GM18867 (cell line): Measurements from ENCODE around the gene ARHGEF17.
A peak's percentile ranks its signal among the peaks of the same experiment; 100 is the strongest.

ENCODE experiments used
- ATAC-seq: cut with Tn5 transposase; IDR thresholded peaks from one replicate; pipeline ENCODE4 v1.9.1; 2021; ENCODE audit warnings: mild to moderate bottlenecking, moderate library complexity; ENCODE audit not compliant: unreplicated experiment

ARHGEF17 gene

DNA sequence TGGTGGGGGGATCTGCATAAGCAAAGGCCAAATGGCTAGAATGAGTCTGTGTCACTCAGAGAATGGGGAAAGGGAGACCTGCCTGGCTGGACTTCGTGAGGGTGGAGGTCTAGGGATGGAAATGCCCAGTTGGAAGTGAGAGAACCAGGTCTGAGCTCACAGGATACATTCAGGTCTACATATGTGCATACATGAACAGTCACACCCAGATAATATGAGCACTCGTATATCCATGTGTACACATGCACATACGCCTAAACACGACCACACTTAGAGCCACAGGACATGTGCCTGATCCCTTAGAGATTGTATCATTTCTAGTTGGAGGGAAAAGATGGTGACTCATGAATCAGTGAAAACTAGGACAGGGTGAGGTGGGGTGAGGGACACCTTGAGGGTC, 47.0 kb downstream of the ARHGEF17 start:
- no peak for ATAC-seq

DNA sequence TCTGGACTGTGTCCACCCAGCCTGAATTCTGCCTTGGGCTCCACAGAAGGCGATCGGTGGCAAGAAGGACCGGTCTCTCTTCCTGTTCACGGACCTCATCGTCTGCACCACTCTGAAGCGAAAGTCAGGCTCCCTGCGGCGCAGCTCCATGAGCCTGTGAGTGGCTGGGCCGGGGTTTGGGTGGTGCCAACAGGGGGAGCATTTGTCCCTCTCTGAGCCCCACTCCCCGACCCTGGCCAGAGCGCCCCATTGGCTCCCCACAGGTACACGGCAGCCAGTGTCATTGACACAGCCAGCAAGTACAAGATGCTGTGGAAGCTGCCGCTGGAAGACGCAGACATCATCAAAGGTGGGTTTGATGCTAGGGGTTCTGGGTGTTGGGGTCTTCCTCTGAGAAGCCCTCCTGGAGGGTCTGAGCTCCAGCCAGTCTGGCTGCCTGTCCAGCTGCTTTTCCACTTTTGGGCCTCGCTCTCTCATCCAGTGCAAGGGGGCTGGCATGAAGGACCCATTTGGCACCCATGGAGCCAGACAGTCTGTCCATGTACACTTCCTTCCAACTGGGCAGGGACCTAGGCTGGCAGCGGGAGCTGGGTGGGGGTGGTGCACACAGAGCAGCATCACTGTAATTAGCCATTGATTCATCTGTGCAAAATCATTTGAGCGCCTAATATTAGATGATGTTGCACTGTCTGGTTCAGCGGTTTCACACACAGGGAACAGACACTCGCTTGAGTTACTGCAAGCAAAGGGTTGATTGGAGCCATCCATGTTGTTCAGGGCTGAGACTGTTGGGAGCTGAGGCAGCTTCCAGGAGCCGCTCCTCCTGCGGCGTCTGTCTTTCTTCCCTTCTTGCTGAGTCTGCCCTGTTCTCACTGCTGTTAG, 49.1 kb downstream of the ARHGEF17 start:
- ATAC-seq: no peak

DNA sequence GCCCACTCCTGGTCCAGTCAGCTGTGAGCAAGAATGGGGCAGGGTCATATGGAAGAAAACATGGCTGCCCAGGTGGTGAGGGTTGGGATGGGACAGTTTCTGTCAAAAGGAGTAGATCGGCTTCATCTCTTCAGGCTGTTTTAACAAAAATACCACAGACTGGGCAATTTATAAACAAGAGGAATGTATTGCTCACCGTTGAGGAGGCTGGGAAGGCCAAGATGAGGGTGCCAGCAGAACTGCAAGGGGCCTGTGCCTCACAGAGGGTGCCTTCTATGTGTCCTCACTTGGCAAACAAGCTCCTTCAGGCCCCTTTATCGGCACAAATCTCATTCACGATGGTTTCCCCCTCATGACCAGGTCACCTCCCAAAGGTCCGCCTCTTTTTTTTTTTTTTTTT, 50.0 kb downstream of the ARHGEF17 start:
- no peak for ATAC-seq

DNA sequence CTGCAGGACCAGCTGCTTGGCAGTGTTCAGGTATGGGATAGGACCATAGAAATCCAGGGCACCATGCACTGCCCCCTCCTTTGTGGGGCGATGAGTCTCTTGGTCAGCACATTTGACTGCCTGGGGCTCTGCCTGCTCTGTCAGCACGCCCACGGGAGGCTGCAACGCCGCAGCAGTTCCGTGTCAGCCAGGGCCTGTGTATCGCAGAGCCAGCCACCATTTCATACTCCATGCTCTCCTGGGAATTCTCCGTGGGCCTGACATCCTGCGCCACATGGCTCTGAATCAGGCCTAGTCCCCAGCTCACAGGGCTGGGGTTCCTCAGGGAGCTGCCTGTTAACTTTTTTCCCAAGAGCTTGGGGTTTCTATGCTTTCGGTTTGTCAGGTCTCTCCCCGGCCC, 51.3 kb downstream of the ARHGEF17 start:
- no peak for ATAC-seq

DNA sequence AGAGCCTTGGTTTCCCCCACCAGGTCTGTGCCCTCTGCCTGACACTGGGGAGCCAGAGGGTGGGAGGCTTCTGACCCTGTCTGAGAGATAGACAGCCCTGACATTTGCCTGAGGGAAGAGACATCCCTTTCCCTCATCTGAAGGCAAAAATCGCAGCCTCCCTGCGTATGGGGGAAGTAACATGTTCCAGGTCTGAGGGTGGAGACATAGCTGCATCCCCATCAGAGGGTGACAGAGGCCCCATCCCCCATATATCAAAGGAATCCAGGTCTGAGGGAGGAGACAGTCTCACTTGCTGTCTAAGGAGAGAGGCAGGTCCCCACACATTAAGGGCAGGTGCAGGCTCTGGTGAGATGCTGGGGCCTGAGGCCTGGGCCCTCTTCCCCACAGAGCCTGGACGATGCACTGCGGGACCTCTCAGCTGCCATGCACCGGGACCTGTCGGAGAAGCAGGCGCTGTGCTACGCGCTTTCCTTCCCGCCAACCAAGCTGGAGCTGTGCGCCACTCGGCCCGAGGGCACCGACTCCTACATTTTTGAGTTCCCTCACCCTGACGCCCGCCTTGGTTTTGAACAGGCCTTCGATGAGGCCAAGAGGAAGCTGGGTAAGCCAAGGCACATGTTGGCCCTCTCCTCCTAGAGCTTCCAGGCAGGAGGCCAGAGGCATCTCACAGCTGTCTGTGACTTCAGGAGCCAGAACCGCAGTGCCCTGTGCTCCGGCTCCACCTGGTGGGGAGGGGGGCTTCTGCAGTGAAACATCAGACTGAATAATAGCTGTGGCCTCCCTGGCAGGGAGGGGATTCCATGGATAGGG, 52.1 kb downstream of the ARHGEF17 start:
- ATAC-seq: no peak

DNA sequence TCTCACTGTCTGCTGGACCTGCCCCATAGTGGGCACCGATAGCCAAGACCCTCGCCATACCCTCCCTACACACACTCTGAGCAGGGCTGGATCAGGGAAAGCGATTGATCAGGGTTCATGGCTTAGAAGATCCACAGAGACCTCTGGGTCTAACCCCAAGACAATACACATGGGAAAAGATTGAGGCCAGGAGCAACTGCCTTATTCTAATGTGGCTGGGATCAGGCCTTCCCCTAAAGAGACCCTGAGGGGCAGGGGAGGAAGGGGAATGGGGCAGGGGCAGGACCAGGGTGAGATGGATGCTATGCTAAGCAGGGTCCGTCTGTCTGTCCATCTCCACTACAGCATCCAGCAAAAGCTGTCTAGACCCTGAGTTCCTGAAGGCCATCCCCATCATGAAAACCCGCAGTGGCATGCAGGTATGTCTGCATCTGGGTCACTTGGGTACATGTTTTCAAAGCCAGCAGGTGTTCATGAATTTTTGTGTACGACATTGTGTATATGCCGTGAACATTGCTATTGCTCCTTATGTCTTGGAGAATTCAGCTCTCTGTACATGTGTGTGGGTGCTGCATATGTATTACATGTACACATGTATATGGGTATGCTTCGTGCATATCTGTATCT, 52.8 kb downstream of the ARHGEF17 start:
- no peak for ATAC-seq

DNA sequence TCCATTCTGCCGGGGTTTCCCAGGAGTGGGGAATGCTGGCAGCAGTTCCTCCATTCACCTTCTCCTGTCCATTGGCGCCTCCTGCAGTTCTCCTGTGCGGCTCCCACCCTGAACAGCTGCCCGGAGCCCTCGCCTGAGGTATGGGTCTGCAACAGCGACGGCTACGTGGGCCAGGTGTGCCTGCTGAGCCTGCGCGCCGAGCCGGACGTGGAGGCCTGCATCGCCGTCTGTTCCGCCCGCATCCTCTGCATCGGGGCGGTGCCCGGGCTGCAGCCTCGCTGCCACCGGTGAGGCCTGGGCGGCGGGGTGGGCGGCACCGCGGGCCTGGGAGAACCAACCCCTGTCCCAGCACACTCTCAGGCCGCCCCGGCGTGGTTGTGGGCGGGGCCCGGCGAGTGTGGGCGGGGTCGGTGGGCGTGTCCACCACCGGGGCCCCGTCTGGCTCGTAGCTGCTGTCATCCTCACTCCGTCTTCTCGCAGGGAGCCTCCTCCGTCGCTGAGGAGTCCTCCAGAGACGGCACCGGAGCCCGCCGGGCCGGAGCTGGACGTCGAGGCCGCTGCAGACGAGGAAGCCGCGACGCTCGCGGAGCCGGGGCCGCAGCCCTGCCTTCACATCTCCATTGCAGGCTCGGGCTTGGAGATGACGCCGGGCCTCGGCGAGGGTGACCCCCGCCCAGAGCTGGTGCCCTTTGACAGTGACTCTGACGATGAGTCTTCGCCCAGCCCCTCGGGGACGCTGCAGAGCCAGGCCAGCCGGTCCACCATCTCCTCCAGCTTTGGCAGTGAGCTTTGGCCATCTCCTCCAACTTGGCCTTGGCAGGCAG, 54.1 kb downstream of the ARHGEF17 start:
- ATAC-seq: no peak

DNA sequence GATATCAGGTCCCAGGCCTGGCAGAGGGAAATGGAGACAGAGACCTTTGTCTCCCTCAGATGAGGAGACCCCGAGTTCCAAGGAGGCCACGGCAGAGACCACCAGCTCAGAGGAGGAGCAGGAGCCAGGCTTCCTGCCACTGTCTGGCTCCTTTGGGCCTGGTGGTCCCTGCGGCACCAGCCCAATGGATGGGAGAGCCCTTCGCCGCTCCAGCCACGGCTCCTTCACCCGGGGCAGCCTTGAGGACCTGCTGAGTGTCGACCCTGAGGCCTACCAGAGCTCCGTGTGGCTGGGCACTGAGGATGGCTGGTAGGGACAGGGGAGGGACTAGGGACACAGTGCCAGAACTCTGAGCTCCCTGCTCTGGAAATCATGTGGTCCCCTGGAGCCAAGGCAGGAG, 55.1 kb downstream of the ARHGEF17 start:
- no peak for ATAC-seq

DNA sequence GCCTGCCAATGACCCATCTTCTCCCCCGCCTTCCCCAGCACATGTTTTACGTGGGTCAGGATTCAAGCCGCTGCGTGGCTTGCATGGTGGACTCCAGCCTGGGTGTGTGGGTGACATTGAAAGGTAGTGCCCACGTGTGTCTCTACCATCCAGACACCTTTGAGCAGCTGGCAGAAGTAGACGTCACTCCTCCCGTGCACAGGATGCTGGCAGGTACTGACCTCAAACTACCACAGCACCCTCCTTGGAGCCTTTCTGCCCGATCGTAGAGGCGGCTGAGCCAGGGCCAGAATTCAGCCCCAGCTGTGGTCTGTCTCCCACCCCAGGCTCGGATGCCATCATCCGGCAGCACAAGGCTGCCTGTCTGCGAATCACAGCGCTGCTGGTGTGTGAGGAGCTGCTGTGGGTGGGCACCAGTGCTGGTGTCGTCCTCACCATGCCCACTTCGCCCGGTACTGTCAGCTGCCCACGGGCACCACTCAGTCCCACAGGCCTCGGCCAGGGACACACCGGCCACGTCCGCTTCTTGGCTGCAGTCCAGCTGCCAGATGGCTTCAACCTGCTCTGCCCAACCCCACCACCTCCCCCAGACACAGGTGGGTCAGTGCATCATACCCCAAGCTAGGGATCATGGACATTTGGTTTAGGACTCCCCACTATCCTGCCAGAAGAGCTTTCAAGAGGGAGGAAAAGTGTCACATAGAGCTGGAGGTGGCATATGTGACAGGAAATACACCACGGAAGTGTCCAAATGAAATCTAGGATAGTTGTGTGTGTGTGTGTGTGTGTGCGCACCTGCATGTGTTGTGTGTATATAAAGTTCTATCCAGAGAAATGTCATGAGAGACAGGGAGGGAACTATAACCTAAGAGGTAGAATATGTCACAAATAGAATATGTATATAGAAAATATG, 57.5 kb downstream of the ARHGEF17 start:
- no peak for ATAC-seq

DNA sequence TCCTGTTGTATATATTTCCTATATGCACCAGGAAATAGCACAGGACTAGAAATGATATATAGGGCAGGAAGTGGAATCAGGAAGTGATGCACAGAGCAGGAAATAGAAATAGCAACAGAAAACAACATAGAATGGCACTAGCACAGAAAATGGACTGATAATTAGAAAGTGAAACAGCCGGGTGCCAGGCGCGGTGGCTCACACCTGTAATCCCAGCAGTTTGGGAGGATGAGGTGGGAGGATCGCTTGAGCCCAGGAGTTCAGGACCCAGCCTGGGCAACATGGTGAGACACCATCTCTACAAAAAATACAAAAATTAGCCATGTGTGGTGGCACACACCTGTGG, 58.2 kb downstream of the ARHGEF17 start:
- no peak for ATAC-seq

DNA sequence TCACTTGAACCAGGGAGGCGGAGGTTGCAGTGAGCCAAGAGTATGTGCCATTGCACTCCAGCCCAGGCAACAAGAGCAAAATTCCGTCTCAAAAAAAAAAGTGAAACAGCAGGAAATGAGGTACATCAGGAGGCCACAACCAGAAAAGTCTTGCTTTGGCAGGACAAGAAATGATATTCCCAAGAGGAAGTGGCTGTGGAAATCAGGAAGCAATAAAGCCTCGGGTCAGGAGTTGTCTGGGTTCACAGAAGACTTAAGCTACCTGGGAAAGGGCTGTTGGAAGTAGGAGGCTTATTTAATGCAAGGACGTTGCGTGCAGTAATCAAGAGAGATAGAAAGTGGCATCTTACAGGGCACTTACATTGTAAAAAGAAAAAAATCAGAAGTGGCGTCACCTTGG, 58.9 kb downstream of the ARHGEF17 start:
- ATAC-seq: no peak

DNA sequence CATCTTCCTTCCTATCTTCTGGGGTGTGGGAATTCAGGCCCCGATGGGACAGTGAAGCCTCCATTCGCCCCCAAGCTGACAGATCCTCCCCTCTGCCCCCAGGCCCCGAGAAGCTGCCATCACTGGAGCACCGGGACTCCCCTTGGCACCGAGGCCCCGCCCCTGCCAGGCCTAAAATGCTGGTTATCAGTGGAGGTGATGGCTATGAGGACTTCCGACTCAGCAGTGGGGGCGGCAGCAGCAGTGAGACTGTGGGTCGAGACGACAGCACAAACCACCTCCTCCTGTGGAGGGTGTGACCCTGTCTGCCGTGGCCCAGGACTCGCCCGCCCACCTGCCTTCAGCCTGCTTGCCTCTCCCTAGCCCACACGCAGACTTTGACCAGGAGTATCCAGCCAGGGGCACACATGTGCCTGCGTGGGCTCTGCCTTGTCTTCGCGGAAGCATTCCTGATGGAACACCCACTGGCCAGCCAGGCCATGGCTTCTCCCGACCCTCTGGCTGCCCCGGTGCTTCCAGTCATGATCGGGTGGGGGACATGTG, 59.5 kb downstream of the ARHGEF17 start:
- ATAC-seq: no peak

DNA sequence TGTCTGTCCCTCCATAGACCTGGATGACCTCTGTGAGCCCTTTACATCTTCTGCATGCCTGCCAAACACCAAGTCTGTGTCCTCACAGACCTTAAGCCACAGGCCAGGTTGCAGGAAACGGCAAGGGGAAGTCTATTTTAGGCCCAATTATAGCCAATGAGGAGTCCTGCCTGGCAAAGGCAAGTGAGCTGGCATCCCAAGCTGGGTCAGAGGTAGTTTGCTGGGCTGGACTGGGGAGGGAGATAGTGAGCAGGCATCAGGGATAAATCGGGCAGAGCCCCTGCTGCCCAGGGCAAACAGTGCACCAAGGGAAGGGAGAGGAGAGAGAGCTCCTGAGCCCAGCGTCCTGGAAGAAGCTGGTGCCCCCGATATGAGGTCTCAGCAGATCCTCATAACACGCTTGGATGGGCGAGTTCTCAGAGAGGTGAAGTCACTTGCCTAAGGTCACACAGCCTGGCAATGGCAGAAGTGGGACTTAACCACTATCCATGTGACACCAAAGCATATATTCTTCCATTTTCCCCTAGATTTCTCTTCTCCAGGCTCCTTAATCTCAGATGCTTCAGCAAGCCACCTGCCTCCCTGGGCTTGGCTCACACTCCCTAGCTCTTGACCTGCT, 64.4 kb downstream of the ARHGEF17 start:
- no peak for ATAC-seq

DNA sequence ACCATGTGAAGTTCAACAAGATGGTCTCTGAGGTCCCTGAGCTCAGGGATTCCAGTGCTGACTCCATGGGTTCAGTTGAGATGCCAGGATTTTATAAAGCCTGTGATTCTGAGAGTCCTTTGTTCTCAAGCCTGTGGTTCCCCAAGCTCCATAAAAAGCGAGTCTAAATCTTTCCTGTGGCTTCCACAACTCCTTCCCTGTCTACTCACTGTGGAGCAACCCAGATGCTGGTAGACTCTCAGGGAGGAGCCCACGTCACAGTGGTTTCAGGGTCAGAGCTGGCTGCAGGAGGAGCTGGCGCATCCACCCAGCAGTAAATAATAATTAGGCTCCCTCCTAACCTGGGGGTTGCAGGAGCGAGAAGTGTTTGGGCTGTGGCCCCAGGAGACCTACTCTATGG, 66.1 kb downstream of the ARHGEF17 start:
- ATAC-seq: no peak

DNA sequence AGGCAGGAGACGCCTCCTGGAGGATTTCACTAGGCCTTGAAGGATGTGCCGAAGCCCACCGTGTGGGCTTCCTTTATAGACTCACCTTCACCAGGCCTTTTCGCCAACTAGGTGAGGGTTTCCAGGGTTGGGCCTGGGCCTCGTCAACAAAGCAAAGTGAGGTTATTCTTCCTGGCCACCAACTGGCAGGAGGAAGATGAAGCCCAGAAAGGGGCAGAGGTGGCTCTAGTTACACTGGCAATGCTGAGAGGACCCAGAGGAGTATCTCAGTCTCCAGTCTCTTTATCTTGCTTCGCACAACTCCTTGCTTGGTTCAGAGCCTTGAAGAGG, 67.7 kb downstream of the ARHGEF17 start:
- ATAC-seq: no peak

DNA sequence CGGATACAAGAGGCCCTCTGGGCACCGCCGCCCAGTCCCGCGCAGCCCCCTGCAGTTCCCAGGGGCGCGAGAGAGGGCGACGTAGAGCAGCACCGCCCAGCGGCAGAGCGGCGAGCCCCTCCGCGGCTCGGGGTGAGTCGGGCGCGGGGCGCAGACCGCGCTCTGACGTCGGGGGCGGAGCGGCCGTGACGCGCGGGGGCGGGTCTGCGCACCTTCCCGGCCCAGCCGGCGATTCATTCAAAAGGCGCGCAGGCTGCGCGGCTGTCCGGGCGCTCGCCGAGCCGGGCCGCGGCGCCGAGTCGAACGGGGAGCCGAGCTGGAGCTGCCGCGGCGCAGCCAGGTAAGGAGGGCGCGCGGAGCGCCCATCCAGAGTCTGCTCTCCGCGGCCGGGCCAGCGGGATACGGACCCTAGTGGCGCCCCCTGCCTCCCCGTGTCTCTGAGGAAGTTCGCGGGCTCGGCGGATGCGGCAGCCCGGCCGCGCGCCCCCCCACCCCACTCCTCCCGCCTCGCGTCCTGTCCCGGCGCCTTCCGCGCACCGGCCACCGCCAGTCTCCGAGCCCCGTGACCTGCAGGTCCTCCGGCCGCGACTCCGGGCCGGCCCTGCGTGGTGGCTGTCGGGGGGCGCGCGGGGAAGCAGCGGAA, 68.2 kb downstream of the ARHGEF17 start, which contains the start of gene RELT:
Gene RELT (plus strand): TSS at position 240 of the 643 bp plus-strand sequence. CDS start 12,738 bp downstream, outside the sequence.
- peak; percentile 76 for ATAC-seq

DNA sequence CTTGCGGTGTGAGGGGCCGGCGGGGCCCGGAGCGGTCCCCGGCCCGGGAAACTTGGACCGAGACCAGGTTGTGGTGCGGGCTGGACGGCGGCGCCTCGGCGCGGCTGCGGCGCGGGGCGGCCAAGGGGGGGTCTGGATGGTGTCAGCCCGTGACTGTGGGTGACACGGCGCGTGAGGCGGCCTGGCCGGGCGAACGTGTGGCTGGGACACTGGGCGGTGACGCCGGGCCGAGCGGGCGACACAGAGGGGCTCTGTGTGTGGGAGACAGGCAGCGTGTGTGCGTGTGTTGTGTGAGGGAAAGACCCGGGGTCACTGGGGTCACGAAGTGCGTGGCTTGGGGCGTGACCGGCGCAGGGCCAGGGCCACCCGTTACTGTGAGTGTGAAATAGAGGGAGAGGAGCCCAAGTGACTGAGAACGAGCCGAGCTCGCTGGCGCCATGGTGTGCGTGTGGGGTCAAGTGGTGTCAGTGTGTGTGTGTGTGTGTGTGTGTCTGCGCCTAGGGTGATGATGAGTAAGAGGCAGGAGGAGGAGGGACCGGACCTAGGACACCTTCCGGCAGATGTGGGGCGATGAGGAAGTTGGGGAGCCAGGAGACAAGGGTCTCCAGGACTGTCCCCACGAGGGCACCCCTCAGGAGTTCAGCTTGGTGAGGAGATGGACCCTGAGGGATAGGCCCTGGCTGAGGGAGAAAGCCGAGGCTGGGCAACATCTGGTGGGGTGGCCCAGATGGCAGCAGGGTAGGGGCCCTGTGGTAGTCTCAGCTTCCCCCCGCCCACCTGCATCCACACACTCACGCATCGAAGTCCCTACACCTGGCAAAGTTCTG, 68.9 kb downstream of the ARHGEF17 start:
- ATAC-seq: peak; percentile 16
